RPMI8226 (cell line): ENCODE results near the gene PRKRIP1.
"Not testable (repeated sequence)": the region's sequence is repeated elsewhere in the genome, so short reads cannot be mapped to it uniquely, and the experiment has no call there.

Experiments
- DNase-seq: peaks from one replicate; pipeline ENCODE4 v3.0.0-alpha.2; 2015

The PRKRIP1 gene

DNA sequence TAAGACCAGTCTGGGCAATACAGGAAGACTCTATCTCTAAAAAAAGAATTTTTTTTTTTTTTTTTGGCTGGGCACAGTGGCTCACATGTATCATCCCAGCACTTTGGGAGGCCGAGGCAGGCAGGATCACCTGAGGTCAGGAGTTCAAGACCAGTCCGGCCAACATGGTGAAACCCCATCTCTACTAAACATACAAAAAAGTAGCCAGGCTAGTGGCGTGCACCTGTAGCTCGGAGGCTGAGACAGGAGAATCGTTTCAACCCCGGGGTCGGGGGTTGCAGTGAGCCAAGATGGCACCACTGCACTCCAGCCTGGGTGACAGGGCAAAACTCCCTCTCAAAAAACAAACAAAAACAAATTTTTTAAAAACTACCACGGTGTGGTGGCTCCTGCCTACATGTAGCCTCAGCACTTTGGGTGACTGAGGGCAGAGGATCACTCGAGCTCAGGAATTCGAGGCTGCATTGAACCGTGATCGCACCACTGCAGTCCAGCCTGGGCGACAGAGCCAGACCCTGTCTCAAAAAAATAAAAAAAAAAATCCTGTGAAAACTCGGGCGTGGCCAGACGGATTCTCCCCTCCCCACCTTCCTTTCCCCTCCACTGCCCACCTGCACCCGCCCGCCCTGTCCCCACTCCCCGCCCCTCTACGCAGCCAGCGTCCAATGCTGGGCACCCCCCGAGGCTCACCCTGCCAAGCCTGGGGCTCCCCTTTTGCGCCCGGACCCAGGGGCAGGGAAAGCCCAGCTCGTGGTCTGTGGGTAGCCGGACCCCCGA, 36.5 kb downstream of the PRKRIP1 start:
- peak; percentile 74 for DNase-seq

DNA sequence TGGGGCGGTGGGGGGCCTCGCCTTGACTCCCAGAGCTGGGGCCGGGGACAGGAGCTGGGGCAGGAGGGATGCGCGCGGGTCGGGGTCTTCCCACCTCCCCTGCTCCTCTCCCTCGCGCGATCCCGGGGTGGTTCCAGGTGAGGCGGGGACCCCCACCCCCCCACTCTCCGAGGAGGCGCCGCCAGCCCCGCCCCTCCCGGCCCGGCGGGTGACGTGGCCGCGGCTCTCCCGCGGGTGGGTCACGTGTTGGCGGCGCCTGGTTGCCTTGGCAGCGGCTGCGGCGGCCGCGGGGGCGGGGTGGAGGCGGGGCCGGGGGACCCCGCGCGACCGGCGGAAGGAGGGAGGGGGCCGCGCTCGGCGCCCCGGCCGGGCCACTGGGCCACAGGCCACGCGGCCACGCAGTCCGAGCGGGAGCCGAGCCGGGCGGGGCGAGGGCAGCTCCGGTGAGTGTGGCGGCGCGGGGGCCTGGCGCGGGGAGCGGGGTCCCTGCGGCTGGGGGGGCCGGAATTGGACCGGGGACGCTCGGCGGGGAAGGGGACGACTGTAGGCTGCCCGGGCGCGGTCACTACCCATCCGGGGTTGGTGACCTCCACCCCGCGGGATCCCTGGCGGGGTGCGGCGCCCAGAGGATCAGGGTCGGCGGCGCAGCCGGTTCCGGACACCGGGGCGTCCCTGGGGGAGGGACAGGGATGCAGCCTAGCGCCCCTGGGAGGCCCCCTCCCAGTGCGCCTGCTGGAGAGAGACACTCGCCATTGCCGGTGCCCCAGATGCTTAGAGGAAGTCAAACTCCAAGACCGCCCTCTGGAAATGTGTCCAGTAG, 37.3 kb downstream of the PRKRIP1 start, which contains the start of gene ORAI2:
Gene ORAI2, plus strand, starts transcription at position 357 of the 820 bp plus-strand sequence. CDS start 5,382 bp downstream, outside the sequence.
- peak; percentile 94 for DNase-seq

DNA sequence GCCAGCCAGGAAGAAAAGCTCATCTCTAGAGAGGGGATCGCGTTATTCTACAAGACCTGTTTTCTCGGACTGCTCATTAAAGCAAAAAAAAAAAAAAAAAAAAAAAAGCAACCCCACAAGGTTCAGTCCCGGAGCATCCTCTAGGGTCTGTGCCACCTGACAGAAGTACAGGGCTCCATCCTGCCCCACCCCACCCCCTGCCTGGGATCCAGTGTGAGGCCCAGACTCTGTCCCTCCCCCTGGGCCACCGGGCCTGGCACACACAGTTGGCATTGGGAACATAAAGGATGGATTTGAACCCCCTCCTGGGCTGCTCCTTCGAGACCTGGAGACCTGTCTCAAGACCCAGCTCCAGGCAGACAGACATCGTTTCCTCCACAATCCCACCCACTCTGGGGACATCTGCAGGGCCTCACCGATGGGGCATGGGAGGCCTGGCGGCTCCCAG, 37.9 kb downstream of the PRKRIP1 start:
- peak; percentile 65 for DNase-seq

DNA sequence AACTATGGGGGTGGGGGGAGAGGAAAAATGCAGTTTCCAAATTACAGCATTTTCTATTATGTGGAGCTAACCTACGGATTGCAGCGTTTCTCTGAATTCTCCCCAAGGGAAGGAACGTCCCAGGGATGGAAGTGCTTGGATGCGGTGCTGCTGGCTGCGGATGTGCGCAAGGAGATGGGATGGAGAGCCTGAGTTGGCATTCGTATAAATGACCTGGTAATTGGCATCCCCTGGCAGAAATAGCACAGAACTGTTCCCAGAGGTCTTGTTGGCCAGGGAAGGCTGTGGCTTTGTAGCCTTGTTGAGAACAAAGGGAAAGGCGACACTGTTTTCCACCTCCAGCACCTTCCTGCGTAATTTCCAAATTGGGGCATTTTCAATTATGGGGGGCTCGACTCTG, 40.0 kb downstream of the PRKRIP1 start:
- DNase-seq, result no peak

DNA sequence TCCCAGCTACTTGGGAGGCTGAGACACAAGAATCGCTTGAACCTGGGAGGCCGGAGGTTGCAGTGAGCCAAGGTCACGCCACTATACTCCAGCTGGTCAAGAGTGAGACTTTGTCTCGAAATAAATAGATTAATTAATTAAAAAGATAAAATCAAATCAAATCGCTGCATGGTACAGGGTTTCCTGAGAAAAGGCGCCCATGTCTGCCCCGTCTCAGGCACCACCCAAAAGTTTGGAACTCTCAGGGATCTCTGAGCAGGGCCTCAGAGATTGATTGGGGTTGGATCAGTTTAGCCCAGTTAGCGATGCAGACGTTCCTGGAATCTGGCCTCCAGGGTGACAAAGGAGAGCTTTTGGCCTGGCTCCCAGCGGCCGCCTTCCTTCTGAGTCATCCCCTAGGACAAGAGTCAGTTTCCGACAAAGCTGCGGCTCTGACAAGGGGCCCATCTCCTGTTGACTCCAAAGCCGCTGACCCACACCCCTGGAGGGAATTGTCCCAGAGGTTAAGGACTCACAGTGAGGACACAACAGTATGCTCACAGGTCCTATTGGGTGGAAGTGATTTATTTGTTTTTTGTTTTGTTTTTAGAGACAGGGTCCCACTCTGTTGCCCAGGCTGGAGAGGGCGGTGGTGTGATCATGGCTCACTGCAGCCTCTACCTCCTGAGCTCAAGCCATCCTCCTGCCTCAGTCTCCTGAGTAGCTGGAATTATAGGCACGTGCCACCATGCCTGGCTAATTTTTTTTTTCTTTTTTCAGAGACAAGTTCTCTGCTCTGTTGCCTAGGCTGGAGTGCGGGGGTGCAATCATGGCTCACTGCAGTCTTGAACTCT, 44.0 kb downstream of the PRKRIP1 start:
- peak; percentile 18 for DNase-seq

DNA sequence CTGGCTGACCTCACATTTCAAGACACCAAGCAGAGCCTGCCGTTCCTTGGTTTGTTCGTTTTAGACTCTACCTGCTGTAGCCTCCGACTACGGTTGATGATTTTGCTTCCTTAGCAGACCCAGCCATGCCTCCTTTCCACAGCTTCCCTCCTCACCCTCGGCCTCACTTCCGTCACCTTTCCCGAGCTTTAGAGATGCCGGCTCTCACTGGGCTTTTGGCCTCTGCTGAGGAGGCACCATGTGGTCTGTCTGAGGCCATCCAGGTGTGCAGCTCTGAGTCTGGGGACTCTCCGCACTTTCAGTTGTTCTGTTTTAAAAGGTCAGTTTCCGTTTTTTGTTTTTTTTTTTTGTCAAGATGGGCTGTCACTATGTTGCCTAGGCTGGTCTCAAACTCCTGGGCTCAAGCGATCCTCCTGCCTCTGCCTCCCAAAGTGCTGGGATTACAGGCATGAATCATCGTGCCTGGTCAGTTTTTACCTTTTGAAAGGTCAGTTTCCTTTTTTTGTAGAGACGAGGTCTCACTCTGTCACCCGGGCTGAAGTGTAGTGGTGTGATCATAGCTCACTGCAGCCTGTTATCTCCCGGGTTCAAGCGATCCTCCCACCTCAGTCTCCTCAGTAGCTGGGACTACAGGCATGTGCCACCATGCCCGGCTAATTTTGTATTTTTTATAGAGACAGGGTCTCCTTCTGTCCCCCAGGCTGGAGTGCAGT, 49.0 kb downstream of the PRKRIP1 start:
- DNase-seq, result peak; percentile 96

DNA sequence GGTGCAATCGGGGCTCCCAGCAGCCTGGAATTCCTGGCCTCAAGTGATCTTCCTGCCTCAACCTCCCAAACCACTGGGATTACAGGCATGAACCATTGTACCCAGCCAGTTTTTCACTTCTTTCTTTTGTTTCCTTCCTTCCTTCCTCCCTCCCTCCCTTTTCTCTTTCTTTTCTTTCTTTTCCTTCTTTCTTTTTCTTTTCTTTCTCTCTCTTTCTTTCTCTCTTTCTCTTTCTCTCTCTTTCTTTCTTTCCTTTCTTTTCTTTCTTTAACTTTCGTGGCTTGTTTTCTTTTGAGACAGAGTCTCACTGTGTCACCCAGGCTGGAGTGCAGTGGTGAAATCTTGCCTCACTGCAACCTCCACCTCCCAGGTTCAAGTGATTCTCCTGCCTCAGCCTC, 49.5 kb downstream of the PRKRIP1 start:
- DNase-seq, result no peak

DNA sequence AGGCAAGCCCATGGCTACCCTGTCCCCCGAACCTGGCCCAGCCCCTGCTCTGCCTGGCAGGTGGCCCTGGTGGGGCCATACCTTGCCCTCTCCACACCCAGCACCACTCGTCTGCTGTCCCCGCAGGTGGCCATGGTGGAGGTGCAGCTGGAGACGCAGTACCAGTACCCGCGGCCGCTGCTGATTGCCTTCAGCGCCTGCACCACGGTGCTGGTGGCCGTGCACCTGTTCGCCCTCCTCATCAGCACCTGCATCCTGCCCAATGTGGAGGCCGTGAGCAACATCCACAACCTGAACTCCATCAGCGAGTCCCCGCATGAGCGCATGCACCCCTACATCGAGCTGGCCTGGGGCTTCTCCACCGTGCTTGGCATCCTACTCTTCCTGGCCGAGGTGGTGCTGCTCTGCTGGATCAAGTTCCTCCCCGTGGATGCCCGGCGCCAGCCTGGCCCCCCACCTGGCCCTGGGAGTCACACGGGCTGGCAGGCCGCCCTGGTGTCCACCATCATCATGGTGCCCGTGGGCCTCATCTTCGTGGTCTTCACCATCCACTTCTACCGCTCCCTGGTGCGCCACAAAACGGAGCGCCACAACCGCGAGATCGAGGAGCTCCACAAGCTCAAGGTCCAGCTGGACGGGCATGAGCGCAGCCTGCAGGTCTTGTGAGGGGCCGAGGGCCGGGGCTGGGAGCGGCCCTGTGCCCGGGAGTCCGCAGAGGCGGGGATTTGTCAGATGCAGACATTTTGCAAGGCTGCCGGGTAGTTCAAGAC, 50.4 kb downstream of the PRKRIP1 start:
- no peak for DNase-seq

DNA sequence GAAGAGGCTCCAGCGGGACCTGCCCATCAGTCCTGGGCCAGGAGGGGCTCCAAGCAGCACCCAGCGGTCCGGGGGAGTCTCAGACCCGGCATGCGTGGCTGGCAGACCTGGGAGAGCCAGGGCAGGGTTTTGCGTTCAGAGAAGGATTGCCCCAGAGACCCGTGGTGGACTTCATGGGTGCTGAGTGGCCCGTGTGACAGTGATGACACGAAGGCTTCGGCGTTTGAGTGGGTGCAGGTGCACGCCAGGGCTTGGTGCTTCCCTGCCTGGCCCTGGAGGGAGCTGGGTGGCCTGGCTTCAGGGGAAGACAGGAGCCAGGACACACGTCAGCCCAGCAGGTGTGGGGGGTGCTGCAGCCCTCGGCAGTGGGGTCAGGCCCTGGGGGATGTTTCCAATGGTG, 51.1 kb downstream of the PRKRIP1 start:
- no peak for DNase-seq

DNA sequence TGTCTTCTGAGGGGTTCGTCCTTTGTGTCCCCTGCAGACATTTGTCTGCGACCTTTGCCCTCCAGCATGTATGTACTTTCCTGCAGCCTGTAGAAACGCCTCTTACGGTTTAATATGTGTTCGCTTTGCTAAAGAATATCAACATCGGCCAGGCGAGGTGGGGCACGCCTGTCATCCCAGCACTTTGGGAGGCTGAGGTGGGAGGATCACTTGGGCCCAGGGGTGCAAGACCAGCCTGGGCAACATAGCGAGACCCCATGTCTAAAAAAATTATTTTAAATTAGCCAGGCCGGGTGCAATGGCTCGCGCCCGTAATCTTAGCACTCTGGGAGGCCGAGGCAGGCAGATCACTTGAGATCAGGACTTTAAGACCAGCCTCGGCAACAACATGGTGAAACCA, 53.0 kb downstream of the PRKRIP1 start:
- no peak for DNase-seq

DNA sequence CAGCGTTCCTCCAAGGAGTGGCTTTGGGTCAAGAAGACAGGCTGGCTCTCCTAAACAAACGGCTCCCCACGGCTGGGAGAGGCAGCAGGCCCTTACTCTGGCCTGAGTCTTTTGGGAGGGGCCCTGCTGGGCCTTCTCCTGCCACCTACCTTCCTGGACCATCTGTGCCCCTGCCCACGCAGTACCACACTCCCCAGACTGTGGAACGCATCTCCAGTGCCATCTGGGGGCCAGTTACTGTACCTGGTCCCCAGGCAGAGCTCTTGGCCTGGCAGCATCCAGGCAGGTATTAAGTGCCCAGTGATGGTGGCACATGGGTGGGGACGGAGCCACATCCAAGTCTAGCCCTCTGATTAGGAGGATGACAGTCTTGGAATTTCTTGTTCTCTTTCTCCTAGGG, 54.1 kb downstream of the PRKRIP1 start:
- DNase-seq, result peak; percentile 86

DNA sequence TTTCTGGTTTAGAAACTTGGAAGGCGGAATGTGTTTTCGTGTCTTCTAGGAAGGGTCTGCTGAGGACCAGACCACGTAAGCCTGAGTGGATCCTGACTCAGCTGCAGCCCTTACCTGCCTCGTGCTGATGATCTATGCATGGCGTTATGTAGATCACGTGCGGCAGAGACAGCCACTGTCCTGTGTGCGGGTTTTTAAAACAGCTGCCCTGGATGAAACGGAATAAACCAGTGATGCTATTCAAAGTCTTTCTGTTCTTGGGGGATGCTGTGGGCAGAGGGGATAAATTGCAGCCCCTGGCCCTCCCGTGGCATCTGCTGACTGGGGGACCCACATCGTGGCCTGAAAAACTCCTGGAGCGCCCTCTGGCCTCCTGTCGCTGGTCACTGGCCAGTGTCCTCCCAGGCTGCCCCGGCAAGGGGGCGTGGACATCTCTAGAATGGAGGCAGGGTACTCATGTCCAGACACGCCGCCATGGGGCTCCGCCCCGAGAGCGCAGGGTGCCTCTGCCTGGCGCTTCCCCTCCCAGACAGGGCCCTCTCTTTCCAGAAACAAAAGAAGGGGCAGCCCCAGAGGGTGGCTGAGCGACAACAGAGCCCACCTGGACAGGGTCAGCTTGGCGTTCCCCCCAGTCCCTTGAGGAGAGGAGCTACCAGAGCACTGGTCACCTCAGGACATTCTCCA, 55.4 kb downstream of the PRKRIP1 start:
- DNase-seq, result peak; percentile 92

DNA sequence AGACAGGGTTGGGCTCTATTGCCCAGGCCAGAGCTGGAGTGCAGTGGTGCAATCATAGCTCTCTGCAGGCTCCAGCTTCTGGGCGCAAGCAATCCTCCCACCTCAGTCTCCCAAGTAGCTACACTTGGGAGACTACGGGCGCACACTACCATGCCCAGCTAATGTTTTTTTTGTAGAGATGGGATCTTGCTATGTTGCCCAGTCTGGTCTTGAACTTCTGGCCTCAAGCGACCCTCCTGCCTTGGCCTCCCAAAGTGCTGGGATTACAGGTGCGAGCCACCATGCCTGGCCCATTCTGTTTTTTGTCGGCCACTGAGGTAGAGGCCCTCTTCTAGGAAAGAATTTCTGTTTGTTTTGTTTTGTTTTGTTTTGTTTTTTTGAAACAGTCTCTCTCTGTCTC, 56.3 kb downstream of the PRKRIP1 start:
- DNase-seq, result no peak

DNA sequence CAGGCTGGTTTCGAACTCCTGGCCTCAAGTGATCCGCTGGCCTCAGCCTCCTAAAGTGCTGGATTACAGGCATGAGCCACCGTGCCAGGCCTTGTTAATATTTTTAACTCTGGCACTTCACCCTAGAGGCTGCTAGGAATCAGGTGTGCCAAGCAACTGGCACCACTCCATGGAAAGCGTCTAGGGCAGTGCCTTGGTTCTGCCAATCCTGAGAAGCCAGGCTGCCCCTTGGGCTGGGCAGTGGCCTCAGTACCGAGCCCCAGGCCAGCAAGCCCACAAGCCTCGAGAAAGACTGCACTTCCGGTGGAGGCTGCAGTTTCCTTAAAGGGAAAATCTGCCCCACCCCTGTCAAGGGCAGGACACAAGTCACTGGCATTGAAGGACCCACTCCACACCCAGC, 57.2 kb downstream of the PRKRIP1 start:
- DNase-seq, result no peak

DNA sequence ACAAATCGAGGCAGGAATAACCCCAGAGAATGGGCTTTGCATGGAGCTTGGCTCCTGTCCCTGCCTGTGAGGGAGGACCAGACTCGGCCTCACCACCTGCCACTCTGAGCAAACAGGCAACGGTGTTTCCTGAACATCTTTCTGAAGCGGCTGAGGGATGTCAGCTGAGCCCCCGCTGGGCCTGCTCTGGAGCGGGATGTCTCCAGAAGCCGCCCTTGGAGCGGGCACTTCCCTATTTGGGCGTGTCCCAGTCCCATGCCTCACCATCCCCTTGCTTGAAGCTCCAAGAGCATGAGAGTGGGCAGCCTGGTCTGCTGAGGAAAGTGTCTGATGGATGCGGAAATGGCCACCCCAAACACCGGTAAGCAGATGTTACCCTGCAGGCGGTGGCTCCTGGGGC, 58.3 kb downstream of the PRKRIP1 start:
- no peak for DNase-seq

DNA sequence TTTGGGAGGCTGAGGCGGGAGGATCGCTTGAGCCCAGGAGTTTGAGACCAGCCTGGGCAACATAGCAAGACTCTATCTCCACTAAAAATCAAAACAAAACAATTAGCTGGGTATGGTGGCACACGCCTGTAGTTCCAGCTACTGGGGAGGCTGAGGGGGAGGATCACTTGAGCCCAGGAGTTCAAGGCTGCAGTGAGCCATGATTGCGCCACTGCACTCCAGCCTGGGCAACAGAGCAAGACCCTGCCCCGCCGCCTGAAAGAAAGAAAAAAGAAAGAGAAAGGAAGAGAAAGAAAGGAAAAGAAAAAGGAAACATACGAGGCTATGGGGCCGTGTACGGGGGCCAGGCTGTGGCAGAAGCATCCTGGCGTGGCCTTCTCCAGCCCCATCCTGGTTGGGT, 58.8 kb downstream of the PRKRIP1 start:
- DNase-seq, result not testable (repeated sequence)

DNA sequence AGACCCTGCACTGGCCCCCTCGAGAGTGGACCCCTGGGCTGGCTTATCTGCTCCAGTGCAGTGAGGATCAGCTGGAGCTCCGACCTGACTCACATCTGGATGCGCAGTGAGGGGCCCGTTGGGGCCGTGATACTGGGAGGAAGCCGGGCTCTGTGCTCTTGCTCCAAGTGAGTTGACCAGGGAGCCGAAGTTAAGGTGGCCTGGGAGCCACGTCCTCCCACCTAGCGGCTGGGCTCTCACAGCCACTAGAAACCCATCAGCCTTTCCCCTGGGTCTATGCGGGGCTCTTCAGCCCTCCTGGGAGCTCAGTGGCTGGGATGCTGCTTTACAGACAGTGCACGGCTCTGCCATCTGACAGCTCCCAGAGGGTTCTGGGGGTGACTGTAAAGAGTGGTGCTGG, 59.4 kb downstream of the PRKRIP1 start:
- no peak for DNase-seq

DNA sequence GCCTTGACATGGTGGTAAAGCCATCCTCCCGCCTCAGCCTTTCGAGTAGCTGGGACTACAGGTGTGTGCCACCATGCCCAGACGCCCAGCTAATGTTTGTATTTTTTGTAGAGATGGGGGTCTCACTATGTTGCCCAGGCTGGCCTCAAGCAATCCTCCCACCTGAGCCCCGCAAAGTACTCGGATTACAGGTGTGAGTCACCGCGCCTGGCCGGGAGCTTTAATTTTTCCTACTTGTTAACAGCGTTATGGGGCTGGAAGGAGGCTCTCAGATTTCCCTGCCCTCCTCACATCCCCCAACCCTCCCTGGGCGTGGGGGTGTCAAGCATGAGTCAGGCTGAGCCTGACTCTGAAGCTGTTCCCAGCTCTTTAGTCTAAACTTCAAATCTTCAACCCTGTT, 60.2 kb downstream of the PRKRIP1 start:
- no peak for DNase-seq

DNA sequence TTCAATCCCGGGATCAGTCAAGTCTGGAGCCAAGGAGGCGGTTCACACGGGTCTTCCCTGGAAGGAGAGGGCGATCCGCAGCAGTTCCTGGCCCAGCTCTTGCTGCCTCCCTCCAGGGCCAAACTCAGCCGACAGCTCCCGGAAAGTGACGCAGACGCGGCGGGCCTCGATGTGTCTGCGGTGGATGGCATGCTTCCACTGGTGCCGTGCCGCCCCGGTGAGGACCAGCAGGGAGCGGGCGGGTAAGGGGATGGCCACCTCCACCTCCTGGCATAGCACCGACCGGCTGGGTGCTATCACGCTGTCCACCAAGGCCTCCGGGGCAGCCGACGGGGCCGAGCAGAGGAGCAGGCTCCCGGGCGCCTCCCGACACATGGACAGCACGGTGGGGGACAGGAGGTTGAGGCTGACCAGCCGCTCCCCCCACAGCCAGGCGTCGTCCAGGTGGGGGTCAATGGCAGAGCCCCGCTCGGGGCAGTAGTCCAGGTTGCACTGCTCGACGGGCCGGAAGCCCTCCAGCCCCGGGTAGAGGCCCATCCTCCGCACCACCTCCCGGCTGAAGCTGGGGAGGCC, 61.3 kb downstream of the PRKRIP1 start:
- no peak for DNase-seq

DNA sequence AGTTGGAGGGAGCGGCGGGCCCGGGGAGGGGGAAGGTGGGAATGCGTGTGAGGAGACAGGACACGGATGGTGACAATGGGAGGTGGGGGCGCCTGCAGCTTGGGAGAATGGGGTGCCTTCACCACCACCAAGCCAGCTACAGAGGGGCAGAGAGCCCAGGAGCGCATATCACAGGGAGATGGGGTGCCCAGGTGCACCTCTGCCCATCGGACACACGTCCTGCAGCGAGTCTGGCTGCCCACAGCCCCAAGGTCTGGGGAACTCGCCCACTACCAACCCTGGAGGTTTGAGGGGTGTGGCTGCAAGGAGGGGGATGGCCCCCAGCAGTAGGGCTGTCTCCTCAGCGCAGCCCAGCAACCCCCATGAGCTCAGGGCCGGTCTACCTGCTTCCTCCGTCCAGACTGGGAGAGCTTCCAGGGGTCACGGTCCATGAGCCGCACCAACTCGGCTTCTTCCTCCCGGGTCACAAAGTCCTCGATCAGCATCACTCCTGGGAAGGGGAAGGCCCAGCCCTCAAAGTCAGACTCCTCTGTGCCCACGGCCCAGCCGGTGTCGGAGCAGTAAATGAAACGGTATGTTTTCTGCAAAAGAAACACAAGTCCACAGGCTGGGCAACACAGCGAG, 63.2 kb downstream of the PRKRIP1 start:
- no peak for DNase-seq
